ENCODE data around the gene KLF16.

KLF16 gene

GRCh38 chr19:1833540-1833939 is 29.8 kb downstream of the KLF16 start:
- no peak for TF ChIP-seq CTCF (IDR thresholded peaks at IDR 0.05; ENCODE audit: insufficient read depth, low read depth, low read length, missing control alignments)
- DNase-seq (ENCODE audit: low read depth) = no peak

GRCh38 chr19:1832046-1832663 is 31.2 kb downstream of the KLF16 start:
- H3K4me3 ChIP-seq (ENCODE audit: low read depth, low read length) = no peak overlapping the region
- DNase-seq (ENCODE audit: low read depth) = no peak
- no peak for TF ChIP-seq CTCF (IDR thresholded peaks at IDR 0.05; ENCODE audit: insufficient read depth, low read depth, low read length, missing control alignments)

More at GRCh38 chr19:1833540-1833939, 29.8 kb downstream of the KLF16 start:
- H3K4me3 ChIP-seq (ENCODE audit: low read depth, low read length) = no peak overlapping the region

GRCh38 chr19:1830978-1831377 is 32.4 kb downstream of the KLF16 start:
- no peak for DNase-seq (ENCODE audit: low read depth)
- no peak for TF ChIP-seq CTCF (IDR thresholded peaks at IDR 0.05; ENCODE audit: insufficient read depth, low read depth, low read length, missing control alignments)
- no peak overlapping the region for H3K4me3 ChIP-seq (ENCODE audit: low read depth, low read length)

GRCh38 chr19:1830568-1830967 is 32.8 kb downstream of the KLF16 start:
- DNase-seq (ENCODE audit: low read depth) = no peak
- H3K4me3 ChIP-seq (ENCODE audit: low read depth, low read length) = no peak overlapping the region
- no peak for TF ChIP-seq CTCF (IDR thresholded peaks at IDR 0.05; ENCODE audit: insufficient read depth, low read depth, low read length, missing control alignments)

- no peak for DNase-seq (ENCODE audit: low read depth)
- TF ChIP-seq CTCF (IDR thresholded peaks at IDR 0.05; ENCODE audit: insufficient read depth, low read depth, low read length, missing control alignments) = no peak
- no peak overlapping the region for H3K4me3 ChIP-seq (ENCODE audit: low read depth, low read length)
Measured at GRCh38 chr19:1829958-1830357, 33.4 kb downstream of the KLF16 start.

GRCh38 chr19:1828279-1829238 is 34.8 kb downstream of the KLF16 start:
- H3K4me3 ChIP-seq (ENCODE audit: low read depth, low read length) = no peak overlapping the region
- DNase-seq (ENCODE audit: low read depth) = no peak
- TF ChIP-seq CTCF (IDR thresholded peaks at IDR 0.05; ENCODE audit: insufficient read depth, low read depth, low read length, missing control alignments) = no peak

Measured in GM12865 (cell line).